GM19328 (cell line): Measurements from ENCODE around the gene CHCHD2.
"Not testable (repeated sequence)": the region's sequence is repeated elsewhere in the genome, so short reads cannot be mapped to it uniquely, and the experiment has no call there.

ENCODE experiments used
- ATAC-seq: cut with Tn5 transposase; IDR thresholded peaks from one replicate; pipeline ENCODE4 v1.9.1; 2021; ENCODE audit warnings: mild to moderate bottlenecking, moderate library complexity; ENCODE audit not compliant: unreplicated experiment

The CHCHD2 gene

DNA sequence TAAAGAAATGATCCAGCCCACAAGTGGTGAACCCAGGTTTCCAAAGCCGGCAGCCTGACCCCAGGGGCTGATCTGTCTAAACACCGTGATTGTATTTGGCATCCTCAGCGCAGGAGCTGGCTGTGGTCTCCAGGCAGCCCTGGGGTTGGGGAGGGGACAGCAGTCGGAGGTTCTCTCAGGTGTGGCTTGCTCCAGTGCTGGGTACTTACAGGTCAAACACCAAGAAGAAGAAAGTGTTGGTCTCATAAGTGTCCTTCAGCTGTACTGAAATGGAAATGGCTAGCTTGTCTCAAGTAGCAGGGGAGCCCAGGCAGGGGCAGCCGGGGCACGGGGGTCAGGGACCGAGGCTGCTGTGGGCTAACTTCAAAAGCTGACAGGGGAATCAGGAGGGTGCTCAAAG is 19.5 kb downstream of the CHCHD2 start:
- ATAC-seq: no peak

DNA sequence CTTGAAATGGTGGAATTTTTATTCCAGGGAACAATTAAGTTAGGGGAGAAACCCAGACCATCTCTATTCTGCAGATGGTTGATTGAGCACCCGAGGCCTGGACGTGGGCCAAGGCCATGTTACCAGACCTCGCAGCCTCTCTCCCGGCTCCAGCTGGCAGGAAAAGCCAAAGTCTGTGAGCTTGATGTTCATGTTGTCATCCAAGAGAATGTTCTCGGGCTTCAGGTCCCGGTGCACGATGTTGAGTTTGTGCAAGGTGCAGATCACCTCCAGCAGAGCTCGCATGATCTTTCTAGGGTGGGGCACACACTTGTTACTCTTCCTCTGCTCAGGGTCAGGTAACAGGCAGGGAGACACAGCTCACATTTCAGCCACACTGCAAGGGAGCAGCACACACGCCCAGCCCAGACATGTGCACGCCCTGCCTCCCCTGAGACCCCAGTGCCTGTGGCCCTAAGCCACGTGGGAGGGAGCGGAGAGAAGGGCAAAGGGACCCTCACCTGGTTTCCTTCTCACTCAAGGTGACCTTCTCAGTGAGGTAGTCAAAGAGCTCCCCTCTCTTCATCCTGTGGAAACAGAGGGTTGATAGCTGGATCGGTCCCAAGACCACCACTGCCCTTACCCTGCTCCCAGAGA is 23.0 kb downstream of the CHCHD2 start:
- no peak for ATAC-seq

DNA sequence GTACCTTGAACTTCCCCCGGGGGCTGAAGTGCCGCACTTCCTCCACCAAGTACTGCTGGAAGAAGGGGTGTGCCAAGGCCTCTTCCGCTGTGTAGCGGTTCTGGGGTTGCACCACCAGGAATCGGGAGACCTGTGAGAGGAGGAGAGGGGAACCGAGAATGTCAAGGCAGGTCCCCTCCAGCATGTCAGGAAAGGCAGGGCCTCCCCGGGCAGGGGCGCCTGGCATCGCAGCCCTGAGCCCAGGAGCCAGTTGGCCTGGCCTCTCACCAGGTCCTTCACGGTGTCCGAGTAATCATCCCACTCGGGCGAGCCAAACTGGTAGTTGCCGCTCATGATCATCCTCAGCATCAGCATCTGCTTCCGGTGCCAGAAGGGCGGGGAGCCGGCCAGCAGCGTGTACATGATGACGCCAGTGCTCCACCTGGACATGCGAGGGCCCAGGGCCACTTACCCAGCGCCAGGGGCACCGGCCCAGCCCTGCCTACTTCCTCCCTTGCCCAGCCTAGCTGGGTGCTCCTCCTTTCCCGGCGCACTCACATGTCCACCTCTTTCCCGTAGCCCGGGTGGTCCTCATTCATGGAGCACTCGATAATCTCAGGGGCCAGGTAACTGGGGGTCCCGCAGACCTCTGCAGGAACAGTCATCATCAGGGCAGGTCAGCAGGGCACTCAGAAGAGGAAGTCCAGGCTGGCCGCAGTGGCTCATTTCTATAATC is 24.5 kb downstream of the CHCHD2 start:
- ATAC-seq: no peak

DNA sequence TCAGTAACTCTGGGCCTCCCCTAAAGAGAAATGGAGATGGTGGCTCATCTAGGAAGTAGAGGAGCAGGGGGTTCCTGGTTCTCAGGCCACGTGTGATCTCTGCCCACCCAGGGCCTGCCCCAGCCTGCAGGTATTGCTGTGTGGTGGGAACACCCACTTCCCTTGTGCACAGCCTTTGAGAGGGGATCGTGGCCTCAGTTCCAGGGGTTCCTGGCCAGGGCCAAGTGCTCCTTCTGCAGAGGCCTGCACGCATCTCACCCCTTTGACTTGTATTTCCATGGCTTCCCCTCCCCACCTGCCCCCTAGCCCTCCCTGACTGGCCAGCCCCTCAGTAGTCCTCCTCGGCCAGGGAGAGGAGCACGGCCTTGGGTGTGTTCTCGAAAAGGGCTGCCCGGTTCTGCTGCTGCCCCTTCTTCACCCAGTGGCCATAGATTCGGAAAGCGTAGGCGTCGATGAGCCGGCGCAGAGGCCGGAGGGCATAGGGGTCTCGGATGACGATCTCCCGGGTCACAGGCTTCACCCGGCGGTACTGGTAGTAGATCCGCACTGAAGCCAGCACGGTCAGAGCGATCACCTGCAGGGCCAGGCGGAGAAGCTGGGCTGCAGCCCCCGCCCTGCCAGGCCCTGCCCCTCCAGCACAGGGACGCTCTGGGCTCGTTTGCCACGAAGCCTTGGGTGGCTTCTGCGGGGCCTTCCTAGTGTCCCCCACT is 25.4 kb downstream of the CHCHD2 start:
- not testable (repeated sequence) for ATAC-seq

DNA sequence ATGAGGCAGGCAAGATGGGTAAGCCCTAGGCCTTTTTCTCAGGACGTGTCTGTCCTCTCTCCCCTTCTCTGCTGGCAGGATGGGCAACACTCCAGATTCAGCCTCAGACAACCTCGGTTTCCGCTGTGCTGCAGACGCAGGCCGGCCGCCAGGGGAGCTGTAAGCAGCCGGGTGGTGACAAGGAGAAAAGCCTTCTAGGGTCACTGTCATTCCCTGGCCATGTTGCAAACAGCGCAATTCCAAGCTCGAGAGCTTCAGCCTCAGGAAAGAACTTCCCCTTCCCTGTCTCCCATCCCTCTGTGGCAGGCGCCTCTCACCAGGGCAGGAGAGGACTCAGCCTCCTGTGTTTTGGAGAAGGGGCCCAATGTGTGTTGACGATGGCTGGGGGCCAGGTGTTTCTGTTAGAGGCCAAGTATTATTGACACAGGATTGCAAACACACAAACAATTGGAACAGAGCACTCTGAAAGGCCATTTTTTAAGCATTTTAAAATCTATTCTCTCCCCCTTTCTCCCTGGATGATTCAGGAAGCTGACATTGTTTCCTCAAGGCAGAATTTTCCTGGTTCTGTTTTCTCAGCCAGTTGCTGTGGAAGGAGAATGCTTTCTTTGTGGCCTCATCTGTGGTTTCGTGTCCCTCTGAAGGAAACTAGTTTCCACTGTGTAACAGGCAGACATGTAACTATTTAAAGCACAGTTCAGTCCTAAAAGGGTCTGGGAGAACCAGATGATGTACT is 26.7 kb downstream of the CHCHD2 start:
- ATAC-seq: no peak

DNA sequence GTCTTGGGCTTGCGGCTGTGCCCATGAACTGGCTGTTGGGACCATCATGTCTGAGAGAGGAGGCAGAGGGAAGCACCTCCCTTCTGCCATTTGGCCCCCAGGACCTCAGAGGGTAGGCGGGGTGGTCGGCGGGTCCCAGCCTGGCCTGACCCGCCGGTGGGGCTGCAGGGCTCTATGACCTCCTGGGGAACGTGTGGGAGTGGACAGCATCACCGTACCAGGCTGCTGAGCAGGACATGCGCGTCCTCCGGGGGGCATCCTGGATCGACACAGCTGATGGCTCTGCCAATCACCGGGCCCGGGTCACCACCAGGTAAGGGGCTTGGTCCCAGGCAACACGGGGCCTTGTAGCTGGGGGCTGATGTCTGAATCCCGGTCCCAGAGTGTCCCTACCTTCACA is 28.1 kb downstream of the CHCHD2 start:
- ATAC-seq: no peak

DNA sequence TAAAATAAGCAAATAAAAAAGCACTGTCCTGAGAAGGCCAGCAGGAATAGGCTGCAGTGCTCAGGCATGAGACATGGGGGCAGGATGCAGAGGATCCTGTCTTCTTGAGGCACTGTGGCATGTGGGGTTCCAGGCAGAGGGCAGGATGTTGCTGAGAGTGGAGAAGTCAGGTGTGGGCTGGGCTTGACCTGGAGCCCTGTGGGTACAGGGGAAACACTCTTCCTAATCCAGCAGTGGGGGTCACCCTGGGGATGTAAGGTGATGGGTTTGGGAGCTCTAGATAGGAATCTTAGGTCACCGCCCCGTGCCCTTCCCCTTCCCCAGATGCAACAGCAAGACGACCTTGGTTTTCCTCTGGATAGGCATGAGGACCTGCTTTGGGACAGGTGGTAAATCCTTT is 28.6 kb downstream of the CHCHD2 start:
- no peak for ATAC-seq

DNA sequence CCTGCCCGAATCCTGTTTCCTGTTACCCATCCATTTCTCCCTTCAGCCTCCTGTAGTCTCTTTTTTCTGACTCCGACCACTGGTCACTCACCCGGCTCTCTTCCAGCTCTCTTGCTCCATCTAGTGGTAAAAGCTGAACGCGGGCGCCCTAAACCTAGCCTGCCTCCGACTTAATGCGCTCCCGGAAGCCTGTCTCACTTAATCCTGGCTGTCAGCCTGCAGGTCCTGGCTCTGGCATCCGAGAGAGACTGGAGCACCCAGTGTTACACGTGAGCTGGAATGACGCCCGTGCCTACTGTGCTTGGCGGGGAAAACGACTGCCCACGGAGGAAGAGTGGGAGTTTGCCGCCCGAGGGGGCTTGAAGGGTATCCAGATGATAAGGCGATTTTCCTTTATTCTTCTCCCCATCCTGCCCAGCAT is 31.9 kb downstream of the CHCHD2 start:
- peak; percentile 68 for ATAC-seq

DNA sequence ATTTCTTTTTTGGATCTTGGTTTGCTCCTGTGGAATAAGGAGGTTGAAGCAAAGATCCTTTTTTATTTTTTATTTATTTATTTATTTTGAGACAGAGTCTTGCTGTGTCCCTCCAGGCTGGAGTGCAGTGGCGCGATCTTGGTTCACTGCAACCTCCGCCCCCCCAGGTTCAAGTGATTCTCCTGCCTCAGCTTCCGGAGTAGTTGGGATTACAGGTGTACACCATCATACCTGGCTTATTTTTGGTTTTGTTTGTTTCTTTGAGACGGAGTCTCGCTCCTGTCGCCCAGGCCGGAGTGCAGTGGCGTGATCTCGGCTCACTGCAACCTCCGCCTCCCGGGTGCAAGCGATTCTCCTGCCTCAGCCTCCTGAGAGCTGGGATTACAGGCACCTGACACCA is 39.9 kb downstream of the CHCHD2 start:
- not testable (repeated sequence) for ATAC-seq

DNA sequence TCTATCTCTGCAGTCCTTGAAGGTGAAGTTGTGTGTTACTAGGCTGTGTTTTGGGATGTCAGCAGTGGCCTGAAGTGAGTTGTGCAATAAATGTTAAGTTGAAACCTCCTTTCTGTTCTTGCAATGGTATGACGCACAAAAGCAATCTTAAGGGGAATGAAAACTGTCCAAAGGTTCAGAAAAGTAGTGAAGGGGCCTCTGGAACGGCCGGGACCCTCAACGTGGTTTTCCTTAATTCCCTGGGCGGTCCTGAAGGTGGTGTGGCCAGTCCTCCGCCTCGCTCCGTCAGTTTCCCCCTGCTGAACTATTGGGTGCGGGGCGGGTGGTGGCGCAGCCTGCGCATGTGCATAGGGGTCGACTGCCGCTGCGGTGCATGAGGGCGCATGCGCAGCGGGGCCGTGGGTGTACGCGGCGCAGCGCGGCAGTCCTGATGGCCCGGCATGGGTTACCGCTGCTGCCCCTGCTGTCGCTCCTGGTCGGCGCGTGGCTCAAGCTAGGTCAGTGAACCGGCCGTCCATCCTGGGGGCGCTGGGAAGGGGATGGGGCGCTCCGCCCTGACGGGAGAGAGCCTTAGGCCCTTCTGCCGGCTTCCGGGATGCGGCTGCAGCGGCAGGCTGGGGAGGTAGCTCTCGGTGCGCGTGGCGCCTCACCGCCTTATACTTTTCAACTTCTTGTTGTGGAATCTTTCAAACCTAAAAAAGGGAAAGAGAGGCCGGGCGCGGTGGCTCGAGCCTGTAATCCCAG is 42.2 kb downstream of the CHCHD2 start, which contains the start of gene SUMF2:
Gene SUMF2 (plus strand): TSS at position 405 of the 744 bp plus-strand sequence. CDS start 26 bp downstream, at position 431.
- ATAC-seq: peak; percentile 84

DNA sequence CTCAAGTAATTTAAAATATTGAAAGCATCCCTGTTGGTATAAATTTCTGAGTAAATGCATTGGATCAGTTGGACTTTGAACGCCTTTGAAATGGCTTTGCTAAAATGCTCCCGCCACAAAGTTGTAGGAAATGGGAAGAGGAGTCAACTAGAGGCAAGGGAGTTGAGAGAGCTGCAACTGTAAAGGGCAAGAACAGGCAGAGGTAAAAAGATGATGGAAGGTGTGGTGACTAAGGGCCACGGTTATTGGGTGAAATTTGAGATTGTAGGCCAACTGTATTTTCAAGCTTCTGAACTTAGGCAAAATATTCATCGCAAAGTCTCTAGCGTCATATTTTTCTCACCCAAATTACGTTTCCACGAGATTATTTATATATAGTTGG is 42.8 kb downstream of the CHCHD2 start:
- no peak for ATAC-seq

DNA sequence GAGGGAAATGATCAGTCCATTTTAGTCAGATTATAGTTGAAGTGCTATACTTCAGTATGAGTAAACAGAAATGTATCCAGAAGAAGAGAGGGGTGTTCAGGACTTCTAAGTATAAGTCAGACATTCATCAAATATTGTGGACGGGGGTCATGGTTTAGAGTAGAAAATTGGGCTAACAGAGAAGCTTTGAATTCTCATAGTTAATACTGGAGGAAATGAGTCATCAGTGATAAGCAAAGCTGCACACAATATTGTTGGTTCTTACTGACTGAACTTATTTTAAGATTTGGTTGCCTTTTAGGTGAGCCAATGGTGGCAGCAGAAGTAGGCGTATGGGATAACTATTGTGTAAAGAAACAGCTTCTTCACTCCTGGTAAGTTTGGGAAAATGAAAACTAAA is 43.9 kb downstream of the CHCHD2 start:
- ATAC-seq: no peak

DNA sequence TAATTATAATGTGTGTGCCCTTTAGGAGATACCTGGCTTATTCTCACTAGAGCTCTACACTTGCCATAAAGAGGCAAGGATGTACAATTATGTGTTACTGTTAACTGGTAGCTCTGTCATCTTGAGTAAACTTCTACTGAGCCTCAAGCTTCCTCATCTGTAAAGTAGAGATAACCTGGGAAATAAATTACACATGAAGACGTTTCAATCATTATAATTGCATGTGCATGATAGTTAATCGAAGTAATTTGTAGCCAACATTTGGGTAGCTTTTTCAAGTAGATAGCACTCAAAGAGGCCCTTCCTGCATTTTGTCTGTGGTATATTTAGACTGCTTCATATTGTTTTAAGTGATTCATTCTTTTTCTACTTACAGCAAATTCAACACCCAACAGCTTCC is 52.3 kb downstream of the CHCHD2 start:
- ATAC-seq: no peak

DNA sequence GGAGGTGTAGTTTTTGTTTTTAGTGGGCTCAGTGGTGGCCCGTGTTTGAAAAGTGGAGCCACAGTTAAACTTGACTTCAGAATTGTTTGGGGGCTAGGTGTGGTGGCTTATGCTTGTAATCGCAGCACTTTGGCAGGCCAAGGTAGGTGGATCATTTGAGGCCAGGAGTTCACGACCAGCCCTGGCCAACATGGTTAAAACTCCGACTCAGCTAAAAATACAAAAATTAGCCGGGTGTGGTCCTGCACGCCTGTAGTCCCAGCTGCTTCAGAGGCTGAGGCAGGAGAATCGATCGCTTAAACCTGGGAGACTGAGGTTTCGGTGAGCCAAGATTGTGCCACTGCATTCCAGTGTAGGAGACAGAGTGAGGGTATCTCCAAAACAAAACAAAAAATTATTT is 52.9 kb downstream of the CHCHD2 start:
- no peak for ATAC-seq
